ENCODE results near the gene ZIC1. TPM values are rescaled to one million over a fixed set of nuclear protein-coding genes. Genes with fewer than 3 reads are reported as not detected.
A peak's percentile ranks its signal among the peaks of the same experiment; 100 is the strongest.

The ZIC1 gene
- 1 to 10 TPM in 1 of 4 donors, not detected in 3; 3.9 TPM for total RNA-seq

DNA sequence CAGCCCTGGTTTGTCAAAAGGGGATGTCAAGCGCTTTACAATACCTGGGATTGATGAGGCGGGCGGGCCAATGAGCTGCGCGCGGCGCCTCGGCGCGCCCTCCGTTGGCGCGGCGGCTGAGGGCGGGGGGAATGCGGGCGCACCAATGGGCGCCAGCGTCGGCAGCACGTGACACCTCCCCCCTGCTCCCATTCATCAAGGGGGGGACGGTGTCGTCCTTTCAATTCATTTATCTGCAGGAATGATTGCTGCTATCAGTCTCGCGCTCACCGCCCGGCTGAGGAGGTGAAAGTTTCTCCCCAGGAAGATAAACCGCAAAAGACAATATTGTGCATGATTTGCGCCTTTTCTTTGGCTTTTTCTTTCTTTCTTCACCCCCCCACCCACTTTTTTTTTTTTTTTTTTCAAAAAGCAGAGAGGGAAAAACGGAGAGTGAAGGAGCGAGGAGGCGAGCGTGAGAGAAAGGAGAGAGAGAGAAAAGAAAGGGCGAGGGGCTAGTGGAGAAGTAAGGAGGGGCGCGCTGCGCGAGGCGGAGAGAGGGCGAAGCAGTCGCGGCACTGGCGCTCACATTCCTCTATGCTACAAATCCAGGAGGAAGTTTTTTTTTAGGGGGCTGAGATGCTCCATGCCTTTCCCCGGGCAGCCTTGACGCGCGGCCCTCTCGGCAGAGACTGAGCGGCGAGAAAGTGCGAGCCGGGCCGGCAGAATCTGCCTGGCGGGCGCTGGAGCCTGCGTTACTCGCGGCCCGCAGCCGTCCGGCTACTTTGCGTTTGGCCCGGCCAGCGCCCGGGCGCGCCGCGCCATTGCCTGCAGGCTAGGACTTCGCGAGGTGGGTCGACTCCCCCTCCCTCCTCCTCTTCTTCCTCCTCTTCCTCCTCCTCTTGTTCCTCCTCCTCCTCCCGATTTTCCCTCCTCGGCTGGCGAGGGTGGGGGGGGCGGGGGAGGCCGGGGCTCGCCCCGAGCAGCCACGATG lies at the start of gene ZIC1:
TSS of gene ZIC1 (plus strand) at position 223 of the 973 bp plus-strand sequence. CDS start at position 971, 748 bp downstream.
- DNase-seq (ENCODE audit: low spot score in 2 of 2) = no peak
- Histone ChIP-seq H3K4me3 (peak within 1 kb of the TSS; percentile 47), H3K36me3 (no peaks in the 10 kb centered on the region), H3K27ac (no peak within 1 kb of the TSS), H3K27me3 (peaks cover 100% of the 10 kb centered on the region), H3K4me1 (peaks cover 59% of the 10 kb centered on the region), H3K9me3 (no peaks in the 10 kb centered on the region)
- WGBS = 10% methylated on average over 80 of the region's 80 CpGs
- no peak for TF ChIP-seq POLR2A (IDR thresholded peaks at IDR 0.05)

DNA sequence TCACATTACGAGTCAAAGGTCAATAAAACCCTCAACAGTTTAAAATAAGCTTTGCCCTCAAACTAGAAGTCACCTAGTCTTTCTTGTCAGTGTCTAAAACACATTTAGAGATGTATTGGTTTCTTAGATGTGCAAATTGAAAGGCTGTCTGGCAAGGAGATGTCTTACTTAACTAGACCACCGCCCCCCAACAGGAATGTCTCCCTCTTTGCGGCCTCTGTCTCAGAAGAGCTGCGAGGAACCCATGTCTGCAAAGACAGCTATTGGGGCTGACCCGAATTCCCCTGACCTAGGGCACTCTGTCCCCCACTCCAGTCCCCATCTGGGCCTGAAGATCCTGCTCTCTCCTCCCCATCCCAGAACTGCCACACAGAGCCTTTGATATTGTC lies 49.1 kb upstream of the ZIC1 start:
- H3K27me3 ChIP-seq = peaks cover 89% of the 10 kb centered on the region

GRCh38 chr3:147360646-147361453 lies 48.3 kb upstream of the ZIC1 start:
- Histone ChIP-seq H3K27me3 (peaks cover 89% of the 10 kb centered on the region), H3K36me3 (no peaks in the 10 kb centered on the region), H3K27ac (no peak overlapping the region), H3K4me1 (no peaks in the 10 kb centered on the region), H3K4me3 (no peak overlapping the region), H3K9me3 (no peaks in the 10 kb centered on the region)
- TF ChIP-seq POLR2A (IDR thresholded peaks at IDR 0.05) (no peak), POLR2AphosphoS5 (IDR thresholded peaks at IDR 0.05) (no peak), EP300 (IDR thresholded peaks at IDR 0.05) (no peak)
- TF ChIP-seq, protein P1, sequence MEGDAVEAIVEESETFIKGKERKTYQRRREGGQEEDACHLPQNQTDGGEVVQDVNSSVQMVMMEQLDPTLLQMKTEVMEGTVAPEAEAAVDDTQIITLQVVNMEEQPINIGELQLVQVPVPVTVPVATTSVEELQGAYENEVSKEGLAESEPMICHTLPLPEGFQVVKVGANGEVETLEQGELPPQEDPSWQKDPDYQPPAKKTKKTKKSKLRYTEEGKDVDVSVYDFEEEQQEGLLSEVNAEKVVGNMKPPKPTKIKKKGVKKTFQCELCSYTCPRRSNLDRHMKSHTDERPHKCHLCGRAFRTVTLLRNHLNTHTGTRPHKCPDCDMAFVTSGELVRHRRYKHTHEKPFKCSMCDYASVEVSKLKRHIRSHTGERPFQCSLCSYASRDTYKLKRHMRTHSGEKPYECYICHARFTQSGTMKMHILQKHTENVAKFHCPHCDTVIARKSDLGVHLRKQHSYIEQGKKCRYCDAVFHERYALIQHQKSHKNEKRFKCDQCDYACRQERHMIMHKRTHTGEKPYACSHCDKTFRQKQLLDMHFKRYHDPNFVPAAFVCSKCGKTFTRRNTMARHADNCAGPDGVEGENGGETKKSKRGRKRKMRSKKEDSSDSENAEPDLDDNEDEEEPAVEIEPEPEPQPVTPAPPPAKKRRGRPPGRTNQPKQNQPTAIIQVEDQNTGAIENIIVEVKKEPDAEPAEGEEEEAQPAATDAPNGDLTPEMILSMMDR (IDR thresholded peaks at IDR 0.05) = no peak
- 10% methylated on average over 21 of the region's 21 CpGs for WGBS
- DNase-seq (ENCODE audit: low spot score in 2 of 2) = no peak

More for the DNA sequence above, 49.1 kb upstream of the ZIC1 start:
- no peak overlapping the region for H3K27ac ChIP-seq
- 38% methylated on average over 5 of the region's 5 CpGs for WGBS
- DNase-seq (ENCODE audit: low spot score in 2 of 2) = no peak
- no peak overlapping the region for H3K4me3 ChIP-seq
- TF ChIP-seq EP300 (IDR thresholded peaks at IDR 0.05) = no peak
- TF ChIP-seq POLR2A (IDR thresholded peaks at IDR 0.05) = no peak
- no peak for TF ChIP-seq POLR2AphosphoS5 (IDR thresholded peaks at IDR 0.05)
- TF ChIP-seq, protein P1 (IDR thresholded peaks at IDR 0.05) = no peak
- H3K9me3 ChIP-seq = no peaks in the 10 kb centered on the region
- no peaks in the 10 kb centered on the region for H3K36me3 ChIP-seq
- H3K4me1 ChIP-seq = no peaks in the 10 kb centered on the region

GRCh38 chr3:147361454-147362420 lies 47.4 kb upstream of the ZIC1 start:
- TF ChIP-seq POLR2AphosphoS5 (IDR thresholded peaks at IDR 0.05) (no peak), POLR2A (IDR thresholded peaks at IDR 0.05) (no peak), EP300 (IDR thresholded peaks at IDR 0.05) (no peak)
- TF ChIP-seq, protein P1 (IDR thresholded peaks at IDR 0.05) = no peak
- no peak for DNase-seq (ENCODE audit: low spot score in 2 of 2)
- Histone ChIP-seq H3K4me3 (no peak overlapping the region), H3K4me1 (no peaks in the 10 kb centered on the region), H3K36me3 (no peaks in the 10 kb centered on the region), H3K9me3 (no peaks in the 10 kb centered on the region), H3K27me3 (peaks cover 86% of the 10 kb centered on the region), H3K27ac (no peak overlapping the region)
- WGBS = 11% methylated on average over 12 of the region's 12 CpGs

GRCh38 chr3:147364771-147365170 lies 44.4 kb upstream of the ZIC1 start:
- Histone ChIP-seq H3K4me1 (no peaks in the 10 kb centered on the region), H3K4me3 (no peak overlapping the region), H3K27me3 (peaks cover 86% of the 10 kb centered on the region), H3K9me3 (no peaks in the 10 kb centered on the region), H3K27ac (no peak overlapping the region), H3K36me3 (no peaks in the 10 kb centered on the region)
- DNase-seq (ENCODE audit: low spot score in 2 of 2) = no peak
- TF ChIP-seq POLR2A (IDR thresholded peaks at IDR 0.05) (no peak), POLR2AphosphoS5 (IDR thresholded peaks at IDR 0.05) (no peak), EP300 (IDR thresholded peaks at IDR 0.05) (no peak)
- TF ChIP-seq, protein P1 (IDR thresholded peaks at IDR 0.05) = no peak
- WGBS = 42% methylated on average over 1 of the region's 1 CpG

Data from suprapubic skin (tissue), 4 donors.